Breast epithelium (tissue), 4 donors: ENCODE measurements around the gene CENPB. TPM values are rescaled to one million over a fixed set of nuclear protein-coding genes. Genes with fewer than 3 reads are reported as not detected.
"Not testable (repeated sequence)": the region's sequence is repeated elsewhere in the genome, so short reads cannot be mapped to it uniquely, and the experiment has no call there.

Experiments
- DNase-seq, 2 donors: peaks; one replicate each; pipeline ENCODE4 v3.0.0-alpha.2; 2019; ENCODE audit warnings: low spot score in 2 of 2
- H3K27ac ChIP-seq, 2 donors: fragments of 200-600 bp; sonication (generic) in 1 of 2; one replicate each; pipeline ENCODE4 v1.5.1; 2016 to 2019; ENCODE audit warnings: mild to moderate bottlenecking in 1 of 2
- H3K27me3 ChIP-seq, 2 donors: fragments of 200-600 bp; sonication (generic) in 1 of 2; one replicate each; pipeline versions ENCODE4 v1.5.1 to v1.6.0; 2017 to 2019; ENCODE audit warnings: control low read depth in 1 of 2, mild to moderate bottlenecking in 1 of 2
- H3K36me3 ChIP-seq: fragments of 200-600 bp; one replicate; pipeline ENCODE4 v1.5.1; 2019
- H3K4me1 ChIP-seq, 2 donors: fragments of 200-600 bp; sonication (generic); one replicate each; pipeline ENCODE4 v1.5.1; 2016 to 2019; ENCODE audit warnings: control low read depth in 1 of 2
- H3K4me3 ChIP-seq, 3 donors: fragments of 200-600 bp; sonication (generic); 1 replicate in 2 of 3; 2 replicates in 1 of 3; pipeline ENCODE4 v1.5.1; 2016 to 2019; ENCODE audit warnings: mild to moderate bottlenecking in 3 of 3, moderate library complexity in 2 of 3
- H3K9me3 ChIP-seq, 2 donors: fragments of 200-600 bp; sonication (generic) in 1 of 2; one replicate each; pipeline ENCODE4 v1.5.1; 2016 to 2019; ENCODE audit warnings: control low read depth in 1 of 2
- POLR2A ChIP-seq: fragments of 450-650 bp; IDR thresholded peaks from one replicate; pipeline ENCODE4 v1.6.1; 2016; ENCODE audit warnings: antibody characterized with exemption, mild to moderate bottlenecking, moderate library complexity
- POLR2AphosphoS5 ChIP-seq, 3 donors: sonication (generic); formaldehyde crosslinking; IDR thresholded peaks; one replicate each; pipeline ENCODE4 v1.6.1; 2017; ENCODE audit warnings: antibody characterized with exemption in 3 of 3
- intact Hi-C: fragments of 100-400 bp; cut with DNase I; formaldehyde crosslinking; loops from one replicate; pipeline ENCODE4 v1.15.1; 2023; ENCODE audit warnings: low total_unique reads
- total RNA-seq, 3 donors: library from RNA; depleted of rRNA; stranded (reverse); fragments of >200 nt; gene quantifications; one replicate each; pipeline ENCODE4 v1.1.0, GENCODE V29; 2016
- TF ChIP-seq, protein P1 (sequence below), 3 donors: fragments of 450-650 bp; IDR thresholded peaks; one replicate each; pipeline ENCODE4 v1.5.1; 2016 to 2017; ENCODE audit warnings: antibody characterized with exemption in 3 of 3, mild to moderate bottlenecking in 3 of 3, moderate library complexity in 3 of 3

CENPB gene
- total RNA-seq, 3 donors from 2014 or later, result 55.5 to 69.8 (median 68.2) TPM

- peaks cover 0 to 8% of the 10 kb centered on the region in 2 donors for H3K4me1 ChIP-seq
Observed at GRCh38 chr20:3795511-3796468, 9.2 kb upstream of the CENPB start, which contains the start of gene CDC25B. Gene CDC25B (plus strand): TSS chr20:3796310. CDS start chr20:3796532, 222 bp downstream.

DNA sequence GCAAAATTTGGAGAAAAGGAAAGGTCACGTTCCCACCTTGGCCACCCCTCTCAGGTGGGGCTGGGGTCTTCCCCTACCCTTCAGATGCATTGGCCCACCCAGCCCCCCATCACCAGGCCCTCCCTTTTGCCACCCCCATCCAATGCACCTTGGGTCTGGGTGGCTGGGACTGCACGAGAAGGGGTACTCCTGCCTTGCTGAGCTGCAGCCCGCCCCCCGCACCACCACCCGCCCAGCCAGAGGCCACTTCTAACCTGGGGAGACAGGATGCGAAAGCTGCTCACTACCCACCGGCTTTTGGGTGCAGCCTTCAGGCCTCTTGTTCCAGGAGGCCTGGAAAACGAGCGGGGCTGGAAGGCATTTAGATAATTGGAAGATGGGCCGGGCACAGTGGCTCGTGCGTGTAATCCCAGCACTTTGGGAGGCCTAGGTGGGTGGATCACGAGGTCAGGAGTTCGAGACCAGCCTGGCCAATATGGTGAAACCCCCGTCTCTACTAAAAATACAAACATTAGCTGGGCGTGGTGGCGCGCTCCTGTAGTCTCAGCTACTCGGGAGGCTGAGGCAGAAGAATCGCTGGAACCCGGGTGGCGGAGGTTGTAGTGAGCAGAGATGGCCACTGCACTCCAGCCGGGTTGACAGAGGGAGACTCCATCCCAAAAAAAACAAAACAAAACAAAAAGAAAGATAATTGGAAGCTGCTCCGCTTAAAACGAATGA, 8.3 kb upstream of the CENPB start:
- peak overlapping the region; percentile 59 to 93 (median 69) for H3K4me3 ChIP-seq
- no peaks in the 10 kb centered on the region for H3K9me3 ChIP-seq
- no peaks in the 10 kb centered on the region for H3K27me3 ChIP-seq
- no peaks in the 10 kb centered on the region for H3K36me3 ChIP-seq
- TF ChIP-seq POLR2AphosphoS5 (IDR thresholded peaks at IDR 0.05) (no peak), POLR2A (no peak)
- TF ChIP-seq, protein P1, sequence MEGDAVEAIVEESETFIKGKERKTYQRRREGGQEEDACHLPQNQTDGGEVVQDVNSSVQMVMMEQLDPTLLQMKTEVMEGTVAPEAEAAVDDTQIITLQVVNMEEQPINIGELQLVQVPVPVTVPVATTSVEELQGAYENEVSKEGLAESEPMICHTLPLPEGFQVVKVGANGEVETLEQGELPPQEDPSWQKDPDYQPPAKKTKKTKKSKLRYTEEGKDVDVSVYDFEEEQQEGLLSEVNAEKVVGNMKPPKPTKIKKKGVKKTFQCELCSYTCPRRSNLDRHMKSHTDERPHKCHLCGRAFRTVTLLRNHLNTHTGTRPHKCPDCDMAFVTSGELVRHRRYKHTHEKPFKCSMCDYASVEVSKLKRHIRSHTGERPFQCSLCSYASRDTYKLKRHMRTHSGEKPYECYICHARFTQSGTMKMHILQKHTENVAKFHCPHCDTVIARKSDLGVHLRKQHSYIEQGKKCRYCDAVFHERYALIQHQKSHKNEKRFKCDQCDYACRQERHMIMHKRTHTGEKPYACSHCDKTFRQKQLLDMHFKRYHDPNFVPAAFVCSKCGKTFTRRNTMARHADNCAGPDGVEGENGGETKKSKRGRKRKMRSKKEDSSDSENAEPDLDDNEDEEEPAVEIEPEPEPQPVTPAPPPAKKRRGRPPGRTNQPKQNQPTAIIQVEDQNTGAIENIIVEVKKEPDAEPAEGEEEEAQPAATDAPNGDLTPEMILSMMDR (IDR thresholded peaks at IDR 0.05), result no peak
- H3K4me1 ChIP-seq, result peaks cover 0 to 8% of the 10 kb centered on the region in 2 donors
- H3K27ac ChIP-seq, result peak overlapping the region; percentile 97 to 100
- intact Hi-C loops, result no loop called here
- no peak for DNase-seq

More at GRCh38 chr20:3795511-3796468, 9.2 kb upstream of the CENPB start, which contains the start of gene CDC25B:
- H3K36me3 ChIP-seq, result no peaks in the 10 kb centered on the region
- H3K27me3 ChIP-seq, result no peaks in the 10 kb centered on the region
- peak within 1 kb of the TSS; percentile 97 to 100 for H3K27ac ChIP-seq
- no peaks in the 10 kb centered on the region for H3K9me3 ChIP-seq
- peak; percentile 91 to 95 for DNase-seq
- H3K4me3 ChIP-seq, result peak within 1 kb of the TSS; percentile 59 to 93 (median 69)
- intact Hi-C loops, result no loop called here
- TF ChIP-seq, protein P1 (IDR thresholded peaks at IDR 0.05), result peak; percentile 74 to 83 (median 75)
- peak; percentile 15 for TF ChIP-seq POLR2A
- peak; percentile 84 to 93 (median 84) for TF ChIP-seq POLR2AphosphoS5 (IDR thresholded peaks at IDR 0.05)

DNA sequence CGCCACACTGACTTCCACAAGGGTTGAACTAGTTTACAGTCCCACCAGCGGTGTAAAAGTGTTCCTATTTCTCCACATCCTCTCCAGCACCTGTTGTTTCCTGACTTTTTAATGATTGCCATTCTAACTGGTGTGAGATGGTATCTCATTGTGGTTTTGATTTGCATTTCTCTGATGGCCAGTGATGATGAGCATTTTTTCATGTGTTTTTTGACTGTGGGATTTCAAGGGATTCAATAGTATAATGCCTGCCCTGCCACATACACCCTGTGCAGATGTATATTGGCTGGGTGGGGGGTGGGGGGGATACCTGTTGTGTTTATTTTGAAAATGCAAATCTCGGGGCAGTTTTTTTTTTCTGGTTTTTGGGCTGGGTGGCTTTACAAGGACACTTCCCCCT, 7.6 kb upstream of the CENPB start:
- H3K36me3 ChIP-seq, DNase-seq, H3K9me3 ChIP-seq, H3K27ac ChIP-seq, H3K27me3 ChIP-seq, H3K4me3 ChIP-seq, H3K4me1 ChIP-seq, intact Hi-C loops: not testable (repeated sequence)

- H3K27ac ChIP-seq, intact Hi-C loops, H3K4me3 ChIP-seq, H3K36me3 ChIP-seq, DNase-seq, H3K27me3 ChIP-seq, H3K9me3 ChIP-seq: not testable (repeated sequence)
- peaks cover 12 to 21% of the 10 kb centered on the region in 2 donors for H3K4me1 ChIP-seq
Observed at GRCh38 chr20:3789201-3789600, 2.7 kb upstream of the CENPB start.

GRCh38 chr20:3788685-3789155, 2.2 kb upstream of the CENPB start:
- Histone ChIP-seq H3K27ac (no peak overlapping the region), H3K27me3 (no peaks in the 10 kb centered on the region), H3K4me3 (no peak overlapping the region), H3K4me1 (peaks cover 17 to 25% of the 10 kb centered on the region in 2 donors), H3K9me3 (no peaks in the 10 kb centered on the region), H3K36me3 (no peaks in the 10 kb centered on the region)
- DNase-seq, result no peak
- TF ChIP-seq, protein P1 (IDR thresholded peaks at IDR 0.05), result no peak
- TF ChIP-seq POLR2A, result no peak
- TF ChIP-seq POLR2AphosphoS5 (IDR thresholded peaks at IDR 0.05), result no peak
- intact Hi-C loops, result loop anchor here (1.0 kb wide), 1 partner anchor 23 kb away; no protein-coding TSS in a partner anchor
